A549 (cell line): Measurements from ENCODE around the gene BCAS1. TPM values are rescaled to one million over a fixed set of nuclear protein-coding genes. Genes with fewer than 3 reads are reported as not detected.

Experiments used
- ATAC-seq, 2 experiments: fragments of 200-7000 bp in 1 of 2; fragments of >200 bp in 1 of 2; cut with Nextera tagmentation in 1 of 2; cut with Tn5 transposase in 1 of 2; 3 replicates each; pipeline versions ENCODE4 v1.8.0 to v1.9.1; 2018 to 2020; ENCODE audit warnings: mild to moderate bottlenecking in 1 of 2, moderate library complexity in 1 of 2
- CTCF ChIA-PET: fragments of 300-600 bp; sonication (Branson Sonifier 250); formaldehyde crosslinking; extraction: SDS; loops from one replicate; lab custom pipeline; 2021; ENCODE audit warnings: antibody characterized with exemption, inconsistent platforms; lab: Yijun Ruan, JAX
- POLR2A ChIA-PET: fragments of 350-600 bp; formaldehyde crosslinking; extraction: SDS; loops from one replicate; lab custom pipeline; 2021; ENCODE audit warnings: antibody characterized with exemption, inconsistent platforms; lab: Yijun Ruan, JAX
- DNase-seq, 2 experiments: peaks; one replicate each; pipeline versions ENCODE4 v3.0.0 to v3.0.0-alpha.2; 2011 to 2016; ENCODE audit warnings: low read depth in 1 of 2, low spot score in 1 of 2
- FAIRE-seq: peaks from 2 replicates; lab custom pipeline; 2011; peaks lifted over from hg19 to GRCh38; lab: Jason Lieb, UNC
- H3K27ac ChIP-seq, 2 experiments: fragments of >200 bp; sonication (Bioruptor Twin); formaldehyde crosslinking; 3 replicates each; pipeline ENCODE4 v1.5.1; 2016 to 2017
- H3K4me1 ChIP-seq: fragments of >200 bp; sonication (Bioruptor Twin); formaldehyde crosslinking; 3 replicates; pipeline ENCODE4 v1.6.1; 2016
- H3K4me2 ChIP-seq: fragments of >200 bp; sonication (Bioruptor Twin); formaldehyde crosslinking; 3 replicates; pipeline ENCODE4 v1.6.1; 2016
- H3K4me3 ChIP-seq: fragments of >200 bp; sonication (Bioruptor Twin); formaldehyde crosslinking; 3 replicates; pipeline ENCODE4 v1.5.1; 2016
- H3K9me3 ChIP-seq: fragments of >200 bp; sonication (Bioruptor Twin); formaldehyde crosslinking; 3 replicates; pipeline ENCODE4 v1.6.1; 2016
- BHLHE40 ChIP-seq: IDR thresholded peaks from 2 replicates; pipeline ENCODE4 v1.6.1; 2012; ENCODE audit warnings: low read depth, low read length, inconsistent platforms
- CBX8 ChIP-seq: fragments of 200-600 bp; sonication (generic); IDR thresholded peaks from 2 replicates; pipeline ENCODE4 v1.6.1; 2016
- CEBPB ChIP-seq, 2 experiments: fragments of >200 bp in 1 of 2; sonication (Bioruptor Twin) in 1 of 2; formaldehyde crosslinking in 1 of 2; IDR thresholded peaks; 2 replicates each; pipeline ENCODE4 v1.6.1; 2012 to 2016
- CTCF ChIP-seq: fragments of >200 bp; sonication (Bioruptor Twin); formaldehyde crosslinking; IDR thresholded peaks from 3 replicates; pipeline ENCODE4 v1.5.1; 2016
- EHMT2 ChIP-seq: fragments of 200-600 bp; sonication (generic); IDR thresholded peaks from 2 replicates; pipeline ENCODE4 v1.6.1; 2016; ENCODE audit warnings: antibody characterized with exemption, low read depth, mild to moderate bottlenecking, moderate library complexity
- FOSB ChIP-seq: fragments of 250-450 bp; sonication (Bioruptor Pico); IDR thresholded peaks from 2 replicates; pipeline ENCODE4 v1.5.0; 2020; ENCODE audit warnings: mild to moderate bottlenecking, moderate library complexity
- HDAC2 ChIP-seq: fragments of 200-600 bp; sonication (generic); IDR thresholded peaks from 2 replicates; pipeline ENCODE4 v1.6.1; 2016
- HMGXB4 ChIP-seq: fragments of 250-450 bp; sonication (Bioruptor Pico); IDR thresholded peaks from 2 replicates; pipeline ENCODE4 v1.5.0; 2021; ENCODE audit warnings: mild to moderate bottlenecking, moderate library complexity, borderline replicate concordance
- HOXA7 ChIP-seq: fragments of 250-450 bp; sonication (Bioruptor Pico); IDR thresholded peaks from 2 replicates; pipeline ENCODE4 v1.5.0; 2020; ENCODE audit warnings: mild to moderate bottlenecking, moderate library complexity
- JUNB ChIP-seq: fragments of >200 bp; sonication (Bioruptor Twin); formaldehyde crosslinking; IDR thresholded peaks from 2 replicates; pipeline ENCODE4 v1.6.1; 2016
- KDM5A ChIP-seq: fragments of 200-600 bp; sonication (generic); IDR thresholded peaks from 2 replicates; pipeline ENCODE4 v1.6.1; 2016; ENCODE audit warnings: antibody characterized with exemption, mild to moderate bottlenecking
- NFE2L2 ChIP-seq: fragments of 150-350 bp; conservative IDR thresholded peaks from 2 replicates; pipeline ENCODE4 v1.6.1; 2014; ENCODE audit warnings: low read length
- RCOR1 ChIP-seq: fragments of 150-350 bp; IDR thresholded peaks from 2 replicates; pipeline ENCODE4 v1.6.1; 2014; ENCODE audit warnings: antibody characterized with exemption, low read length, low read depth
- RFX5 ChIP-seq: fragments of 450-650 bp; IDR thresholded peaks from 2 replicates; pipeline ENCODE4 v1.7.1; 2014; ENCODE audit warnings: antibody characterized with exemption, mild to moderate bottlenecking, moderate library complexity
- RNF2 ChIP-seq: fragments of 200-600 bp; sonication (generic); IDR thresholded peaks from 2 replicates; pipeline ENCODE4 v1.6.1; 2016; ENCODE audit warnings: low read depth, mild to moderate bottlenecking, antibody characterized with exemption, moderate library complexity, borderline replicate concordance
- TFCP2L1 ChIP-seq: fragments of 250-450 bp; sonication (Bioruptor Pico); IDR thresholded peaks from 2 replicates; pipeline ENCODE4 v1.5.0; 2021; ENCODE audit warnings: mild to moderate bottlenecking
- ZC3H11A ChIP-seq: fragments of 450-650 bp; IDR thresholded peaks from 2 replicates; pipeline ENCODE4 v1.6.1; 2014; ENCODE audit warnings: antibody characterized with exemption, mild to moderate bottlenecking
- ZFP36 ChIP-seq: fragments of 450-650 bp; IDR thresholded peaks from 2 replicates; pipeline ENCODE4 v1.6.1; 2014; ENCODE audit warnings: borderline replicate concordance; ENCODE audit not compliant: partially characterized antibody
- WGBS: methylation state at CpG from one replicate; pipeline ENCODE4 v1.1.6; 2017; ENCODE audit errors: missing lambda C conversion rate; 5-methylcytosine and 5-hydroxymethylcytosine counted together
- polyA plus RNA-seq, 4 experiments: library from polyadenylated mRNA; depleted of rRNA in 3 of 4; stranded (reverse); fragments of >200 nt; fragmentation: RNase III in 1 of 4; extraction: RNeasy Plus Mini Kit Qiagen cat#74134 plus additional on column Dnase treatment in 1 of 4; gene quantifications; 2 replicates in 3 of 4; 3 replicates in 1 of 4; pipeline ENCODE4 v1.2.3, GENCODE V29; 2011 to 2017
- TF ChIP-seq, protein P1 (sequence below): fragments of 150-350 bp; IDR thresholded peaks from 2 replicates; pipeline ENCODE4 v1.6.1; 2014; ENCODE audit warnings: low read depth, mild to moderate bottlenecking, low read length
- TF ChIP-seq, protein P2 (sequence below): fragments of 450-650 bp; IDR thresholded peaks from 2 replicates; pipeline ENCODE4 v1.6.1; 2014; ENCODE audit warnings: antibody characterized with exemption
- TF ChIP-seq, protein P3 (sequence below): IDR thresholded peaks from 2 replicates; pipeline ENCODE4 v1.6.1; 2012; ENCODE audit warnings: low read depth, borderline replicate concordance

Gene BCAS1
- polyA plus RNA-seq, 2 of the 4 experiments (the other 2 are of a cell fraction): 1.4 to 3.9 TPM

- no peak overlapping the region for H3K27ac ChIP-seq
- no peaks in the 10 kb centered on the region for H3K4me1 ChIP-seq
- no peak overlapping the region for H3K4me2 ChIP-seq
- ChIA-PET CTCF (interaction anchor here (1.1 kb wide), 1 partner anchor 561 kb away, joined by 3 read pairs; no protein-coding TSS in a partner anchor), POLR2A (no interaction called here)
- ATAC-seq (no peak), FAIRE-seq (no peak), DNase-seq (no peak)
- TF ChIP-seq JUNB (no peak), EHMT2 (no peak), RCOR1 (no peak)
- H3K9me3 ChIP-seq: no peaks in the 10 kb centered on the region
- no peak overlapping the region for H3K4me3 ChIP-seq
- 56% methylated on average over 4 of the region's 4 CpGs for WGBS
Observed at GRCh38 chr20:53980031-53980465, 90.3 kb downstream of the BCAS1 start.

DNA sequence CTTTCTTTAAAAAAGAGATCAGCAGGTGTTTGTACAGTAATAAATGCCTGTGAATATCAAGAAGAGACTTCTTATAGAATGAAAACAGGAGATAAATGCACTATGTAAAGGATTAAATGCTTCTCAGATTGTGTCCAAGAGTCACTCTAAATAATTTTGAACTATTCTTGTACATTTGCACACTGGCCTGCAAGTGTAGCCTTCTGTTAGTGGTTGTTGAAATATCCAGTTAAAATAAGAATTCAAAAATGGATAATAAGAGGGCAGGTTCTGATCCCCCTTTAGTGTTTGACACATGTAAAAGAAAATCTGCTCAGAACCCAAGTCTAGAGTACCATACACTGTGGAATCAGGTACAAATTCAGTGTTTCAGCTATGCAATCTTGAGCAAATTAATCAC lies 91.9 kb downstream of the BCAS1 start:
- TF ChIP-seq NFE2L2 (no peak), FOSB (CRISPR knock-in tag) (no peak), CEBPB (IDR thresholded peaks at IDR 0.05) (no peak), ZC3H11A (no peak), CTCF (no peak), HOXA7 (CRISPR knock-in tag) (no peak), HDAC2 (no peak), JUNB (no peak), CBX8 (no peak), KDM5A (no peak), RFX5 (no peak), HMGXB4 (CRISPR knock-in tag) (no peak), TFCP2L1 (CRISPR knock-in tag) (no peak), ZFP36 (no peak), BHLHE40 (no peak), RNF2 (no peak)
- TF ChIP-seq, protein P1, sequence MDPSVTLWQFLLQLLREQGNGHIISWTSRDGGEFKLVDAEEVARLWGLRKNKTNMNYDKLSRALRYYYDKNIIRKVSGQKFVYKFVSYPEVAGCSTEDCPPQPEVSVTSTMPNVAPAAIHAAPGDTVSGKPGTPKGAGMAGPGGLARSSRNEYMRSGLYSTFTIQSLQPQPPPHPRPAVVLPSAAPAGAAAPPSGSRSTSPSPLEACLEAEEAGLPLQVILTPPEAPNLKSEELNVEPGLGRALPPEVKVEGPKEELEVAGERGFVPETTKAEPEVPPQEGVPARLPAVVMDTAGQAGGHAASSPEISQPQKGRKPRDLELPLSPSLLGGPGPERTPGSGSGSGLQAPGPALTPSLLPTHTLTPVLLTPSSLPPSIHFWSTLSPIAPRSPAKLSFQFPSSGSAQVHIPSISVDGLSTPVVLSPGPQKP: no peak
- TF ChIP-seq, protein P2, sequence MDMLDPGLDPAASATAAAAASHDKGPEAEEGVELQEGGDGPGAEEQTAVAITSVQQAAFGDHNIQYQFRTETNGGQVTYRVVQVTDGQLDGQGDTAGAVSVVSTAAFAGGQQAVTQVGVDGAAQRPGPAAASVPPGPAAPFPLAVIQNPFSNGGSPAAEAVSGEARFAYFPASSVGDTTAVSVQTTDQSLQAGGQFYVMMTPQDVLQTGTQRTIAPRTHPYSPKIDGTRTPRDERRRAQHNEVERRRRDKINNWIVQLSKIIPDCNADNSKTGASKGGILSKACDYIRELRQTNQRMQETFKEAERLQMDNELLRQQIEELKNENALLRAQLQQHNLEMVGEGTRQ: no peak
- TF ChIP-seq, protein P3, sequence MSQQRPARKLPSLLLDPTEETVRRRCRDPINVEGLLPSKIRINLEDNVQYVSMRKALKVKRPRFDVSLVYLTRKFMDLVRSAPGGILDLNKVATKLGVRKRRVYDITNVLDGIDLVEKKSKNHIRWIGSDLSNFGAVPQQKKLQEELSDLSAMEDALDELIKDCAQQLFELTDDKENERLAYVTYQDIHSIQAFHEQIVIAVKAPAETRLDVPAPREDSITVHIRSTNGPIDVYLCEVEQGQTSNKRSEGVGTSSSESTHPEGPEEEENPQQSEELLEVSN: no peak
- Histone ChIP-seq H3K4me1 (no peaks in the 10 kb centered on the region), H3K9me3 (no peaks in the 10 kb centered on the region), H3K4me2 (no peak overlapping the region), H3K4me3 (no peak overlapping the region), H3K27ac (no peak overlapping the region)
- POLR2A ChIA-PET: no interaction called here
- CTCF ChIA-PET: no interaction called here
- ATAC-seq (no peak), DNase-seq (no peak), FAIRE-seq (no peak)
